HepG2 (cell line): ENCODE results near the gene DCAF7. TPM values are rescaled to one million over a fixed set of nuclear protein-coding genes. Genes with fewer than 3 reads are reported as not detected.
A peak's percentile ranks its signal among the peaks of the same experiment; 100 is the strongest.

Experiments used
- AKNA ChIP-seq: sonication (generic); formaldehyde crosslinking; IDR thresholded peaks from 2 replicates; pipeline ENCODE4 v1.4.0; 2020; ENCODE audit warnings: missing genetic modification reagents, borderline replicate concordance
- ATF6 ChIP-seq: sonication (generic); formaldehyde crosslinking; conservative IDR thresholded peaks from 2 replicates; pipeline ENCODE4 v1.4.0; 2020; ENCODE audit warnings: missing genetic modification reagents
- E2F1 ChIP-seq: sonication (generic); formaldehyde crosslinking; IDR thresholded peaks from 2 replicates; pipeline ENCODE4 v1.5.0; 2020; ENCODE audit warnings: missing genetic modification reagents
- GTF2F1 ChIP-seq: fragments of 150-350 bp; IDR thresholded peaks from 2 replicates; pipeline ENCODE4 v1.6.1; 2014; ENCODE audit warnings: low read length
- HDAC2 ChIP-seq: sonication (generic); formaldehyde crosslinking; IDR thresholded peaks from 2 replicates; pipeline ENCODE4 v1.4.0; 2020; ENCODE audit warnings: missing genetic modification reagents
- HINFP ChIP-seq: sonication (generic); formaldehyde crosslinking; IDR thresholded peaks from 2 replicates; pipeline ENCODE4 v1.4.0; 2020; ENCODE audit warnings: low read depth, mild to moderate bottlenecking, missing genetic modification reagents
- HNF4G ChIP-seq, 2 experiments: sonication (generic) in 1 of 2; formaldehyde crosslinking in 1 of 2; IDR thresholded peaks; 2 replicates each; pipeline versions ENCODE4 v1.4.0 to v1.6.1; 2011 to 2020; ENCODE audit warnings: borderline replicate concordance in 2 of 2, low read depth in 2 of 2, mild to moderate bottlenecking in 2 of 2, low read length in 1 of 2, missing genetic modification reagents in 1 of 2, moderate library complexity in 1 of 2
- IKZF4 ChIP-seq: sonication (generic); formaldehyde crosslinking; IDR thresholded peaks from 2 replicates; pipeline ENCODE4 v1.5.1; 2020; ENCODE audit warnings: borderline replicate concordance, mild to moderate bottlenecking, low read depth, missing genetic modification reagents; ENCODE audit errors: not compliant biosample characterization
- PCBP2 ChIP-seq: fragments of 200-400 bp; formaldehyde crosslinking; optimal IDR thresholded peaks from 2 replicates; pipeline ENCODE3; 2018; ENCODE audit warnings: low read length, low read depth; ENCODE audit not compliant: poor library complexity, severe bottlenecking
- PLSCR1 ChIP-seq: sonication (generic); formaldehyde crosslinking; IDR thresholded peaks from 2 replicates; pipeline ENCODE4 v1.5.0; 2020; ENCODE audit warnings: missing genetic modification reagents, mild to moderate bottlenecking, borderline replicate concordance
- TFAP4 ChIP-seq: sonication (generic); IDR thresholded peaks from 2 replicates; pipeline ENCODE4 v1.6.1; 2016; ENCODE audit warnings: low read depth, borderline replicate concordance
- ZFP1 ChIP-seq: IDR thresholded peaks from 2 replicates; pipeline ENCODE4 v1.6.1; 2016
- ZNF30 ChIP-seq: sonication (generic); formaldehyde crosslinking; IDR thresholded peaks from 2 replicates; pipeline ENCODE4 v1.5.0; 2020; ENCODE audit warnings: mild to moderate bottlenecking, missing genetic modification reagents
- ZNF343 ChIP-seq: sonication (generic); formaldehyde crosslinking; IDR thresholded peaks from 2 replicates; pipeline ENCODE4 v1.4.0; 2020; ENCODE audit warnings: mild to moderate bottlenecking, missing genetic modification reagents
- ZNF556 ChIP-seq: sonication (generic); formaldehyde crosslinking; IDR thresholded peaks from 2 replicates; pipeline ENCODE4 v1.4.0; 2020; ENCODE audit warnings: mild to moderate bottlenecking, missing genetic modification reagents, borderline replicate concordance
- polyA plus RNA-seq, 8 experiments: library from polyadenylated mRNA; depleted of rRNA in 3 of 8; stranded (reverse) in 7 of 8; unstranded in 1 of 8; fragments of >200 nt; fragmentation: Illumina TruSeq in 4 of 8; extraction: Trizol in 4 of 8; gene quantifications; 2 replicates each; pipeline versions ENCODE4 v1.2.1 to v1.2.3, GENCODE V29; 2011 to 2016; ENCODE audit warnings: low read depth in 4 of 8, missing spikeins in 1 of 8, mixed read lengths in 1 of 8; ENCODE audit not compliant: insufficient read depth in 1 of 8
- total RNA-seq, 5 experiments: library from RNA; depleted of rRNA; stranded (reverse); fragments of >200 nt; fragmentation: Illumina TruSeq; extraction: Trizol; gene quantifications; 2 replicates each; pipeline ENCODE4 v1.2.3, GENCODE V29; 2016; ENCODE audit warnings: low read depth in 1 of 5

Gene DCAF7
- total and polyA plus RNA-seq, 2 of the 13 experiments (the other 11 are each of a cell fraction or from before 2014, with no cell fraction given) = 55.2 to 73.4 TPM

GRCh38 chr17:63600569-63601438 lies 50.5 kb downstream of the DCAF7 start, which contains the start of gene TACO1 (continued):
- TF ChIP-seq ZNF556 (CRISPR knock-in tag) (peak; percentile 98), ZNF343 (CRISPR knock-in tag) (peak; percentile 69), IKZF4 (CRISPR knock-in tag) (peak; percentile 92), ATF6 (CRISPR knock-in tag) (peak; percentile 99), HNF4G (IDR thresholded peaks at IDR 0.05; ENCODE audit: borderline replicate concordance, low read depth, low read length) (peak; percentile 91), HNF4G (CRISPR knock-in tag; IDR thresholded peaks at IDR 0.05; ENCODE audit: borderline replicate concordance, low read depth) (peak; percentile 84), E2F1 (peak; percentile 77; the same call in 1 of the 2 replicates), HDAC2 (CRISPR knock-in tag) (peak; percentile 98), ZFP1 (CRISPR knock-in tag) (peak; percentile 97), GTF2F1 (peak; percentile 74; the same call in 1 of the 2 replicates), PCBP2 (no peak), TFAP4 (peak; percentile 78), PLSCR1 (CRISPR knock-in tag) (no peak), AKNA (peak; percentile 95), HINFP (peak; percentile 30; the same call in 1 of the 2 replicates), ZNF30 (CRISPR knock-in tag) (peak; percentile 35; the same call in 1 of the 2 replicates)
